ENCODE data around the gene SLC30A7. TPM values are rescaled to one million over a fixed set of nuclear protein-coding genes. Genes with fewer than 3 reads are reported as not detected.
A peak's percentile ranks its signal among the peaks of the same experiment; 100 is the strongest.

The SLC30A7 gene
- total and polyA plus RNA-seq, 2 of the 13 experiments (the other 11 are each of a cell fraction or from before 2014, with no cell fraction given) = 8.3 to 40.8 TPM

DNA sequence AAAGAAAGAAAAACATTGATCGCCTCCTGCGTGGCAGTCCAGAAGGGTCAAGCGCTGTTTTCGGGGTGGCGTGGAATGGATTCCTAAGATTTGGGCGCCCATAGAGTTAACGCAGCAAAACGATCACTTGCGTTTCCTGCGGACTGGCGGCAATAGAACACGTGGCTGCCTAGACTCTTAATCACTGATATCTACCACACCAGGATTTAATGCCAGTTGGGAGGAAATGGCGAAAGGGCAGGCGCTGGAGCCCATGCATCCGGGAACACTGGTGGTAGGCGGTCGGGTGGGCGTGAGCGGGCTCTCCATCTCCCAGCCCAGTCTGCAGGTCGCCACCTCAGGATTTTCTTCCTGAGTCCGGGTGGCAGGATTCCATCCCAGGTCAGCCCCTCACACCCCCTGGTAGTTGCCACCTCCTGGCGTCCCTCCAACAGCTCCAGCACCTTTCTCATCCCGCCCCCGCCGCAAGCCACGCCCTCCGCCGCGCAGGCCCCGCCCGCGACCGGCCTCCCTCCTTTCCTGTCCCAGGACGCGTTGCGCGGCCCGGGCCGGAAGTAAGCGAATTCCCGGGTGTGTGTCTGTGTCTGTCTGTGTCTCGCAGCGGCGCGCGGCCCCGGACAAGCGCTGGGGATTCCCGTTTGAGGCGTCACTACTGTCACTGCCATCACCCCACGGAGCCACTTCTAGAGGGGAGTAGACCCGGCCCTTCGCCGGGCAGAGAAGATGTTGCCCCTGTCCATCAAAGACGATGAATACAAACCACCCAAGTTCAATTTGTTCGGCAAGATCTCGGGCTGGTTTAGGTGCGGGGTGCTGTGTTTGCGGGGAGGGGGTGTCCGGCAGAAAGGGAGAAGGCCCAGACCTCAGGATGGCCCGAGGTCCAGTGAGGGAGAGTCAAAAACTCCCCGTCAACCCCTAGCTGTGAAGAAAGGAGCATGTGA is at the start of gene SLC30A7 (continued):
- TF ChIP-seq, protein P1, sequence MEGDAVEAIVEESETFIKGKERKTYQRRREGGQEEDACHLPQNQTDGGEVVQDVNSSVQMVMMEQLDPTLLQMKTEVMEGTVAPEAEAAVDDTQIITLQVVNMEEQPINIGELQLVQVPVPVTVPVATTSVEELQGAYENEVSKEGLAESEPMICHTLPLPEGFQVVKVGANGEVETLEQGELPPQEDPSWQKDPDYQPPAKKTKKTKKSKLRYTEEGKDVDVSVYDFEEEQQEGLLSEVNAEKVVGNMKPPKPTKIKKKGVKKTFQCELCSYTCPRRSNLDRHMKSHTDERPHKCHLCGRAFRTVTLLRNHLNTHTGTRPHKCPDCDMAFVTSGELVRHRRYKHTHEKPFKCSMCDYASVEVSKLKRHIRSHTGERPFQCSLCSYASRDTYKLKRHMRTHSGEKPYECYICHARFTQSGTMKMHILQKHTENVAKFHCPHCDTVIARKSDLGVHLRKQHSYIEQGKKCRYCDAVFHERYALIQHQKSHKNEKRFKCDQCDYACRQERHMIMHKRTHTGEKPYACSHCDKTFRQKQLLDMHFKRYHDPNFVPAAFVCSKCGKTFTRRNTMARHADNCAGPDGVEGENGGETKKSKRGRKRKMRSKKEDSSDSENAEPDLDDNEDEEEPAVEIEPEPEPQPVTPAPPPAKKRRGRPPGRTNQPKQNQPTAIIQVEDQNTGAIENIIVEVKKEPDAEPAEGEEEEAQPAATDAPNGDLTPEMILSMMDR (CRISPR knock-in tag; IDR thresholded peaks at IDR 0.05) = no peak
- TF ChIP-seq NAIF1 (CRISPR knock-in tag; IDR thresholded peaks at IDR 0.05; ENCODE audit: borderline replicate concordance) (no peak), GPN1 (CRISPR knock-in tag; IDR thresholded peaks at IDR 0.05; ENCODE audit: borderline replicate concordance) (no peak), ZNF350 (CRISPR knock-in tag; IDR thresholded peaks at IDR 0.05; ENCODE audit: borderline replicate concordance, low read depth) (peak; percentile 20; the same call in 1 of the 2 replicates), KDM1A (CRISPR knock-in tag; IDR thresholded peaks at IDR 0.05) (no peak), CAMTA2 (CRISPR knock-in tag; IDR thresholded peaks at IDR 0.05; ENCODE audit: borderline replicate concordance) (no peak), GLI4 (CRISPR knock-in tag; IDR thresholded peaks at IDR 0.05; ENCODE audit: borderline replicate concordance) (no peak), ZNF577 (CRISPR knock-in tag; IDR thresholded peaks at IDR 0.05; ENCODE audit: borderline replicate concordance, low read depth) (0 out of 2 replicates have a peak, but pooled peaks have one; percentile 36), MAF1 (CRISPR knock-in tag; IDR thresholded peaks at IDR 0.05; ENCODE audit: borderline replicate concordance) (no peak), ZFP62 (CRISPR knock-in tag; IDR thresholded peaks at IDR 0.05) (no peak), ZBTB8A (CRISPR knock-in tag; IDR thresholded peaks at IDR 0.05; ENCODE audit: borderline replicate concordance, low read depth) (no peak), ZNF850 (CRISPR knock-in tag; conservative IDR thresholded peaks at IDR 0.05) (no peak), ZNF572 (CRISPR knock-in tag; IDR thresholded peaks at IDR 0.05) (no peak), POLR2AphosphoS2 (IDR thresholded peaks at IDR 0.05; ENCODE audit: low read depth, low read length) (no peak), HDAC6 (IDR thresholded peaks at IDR 0.05; ENCODE audit: low read depth, low read length) (no peak), MIXL1 (CRISPR knock-in tag; IDR thresholded peaks at IDR 0.05) (no peak), YEATS4 (CRISPR knock-in tag; IDR thresholded peaks at IDR 0.05; ENCODE audit: borderline replicate concordance) (peak; percentile 59; the same call in 1 of the 2 replicates)
- TF ChIP-seq, protein P2, sequence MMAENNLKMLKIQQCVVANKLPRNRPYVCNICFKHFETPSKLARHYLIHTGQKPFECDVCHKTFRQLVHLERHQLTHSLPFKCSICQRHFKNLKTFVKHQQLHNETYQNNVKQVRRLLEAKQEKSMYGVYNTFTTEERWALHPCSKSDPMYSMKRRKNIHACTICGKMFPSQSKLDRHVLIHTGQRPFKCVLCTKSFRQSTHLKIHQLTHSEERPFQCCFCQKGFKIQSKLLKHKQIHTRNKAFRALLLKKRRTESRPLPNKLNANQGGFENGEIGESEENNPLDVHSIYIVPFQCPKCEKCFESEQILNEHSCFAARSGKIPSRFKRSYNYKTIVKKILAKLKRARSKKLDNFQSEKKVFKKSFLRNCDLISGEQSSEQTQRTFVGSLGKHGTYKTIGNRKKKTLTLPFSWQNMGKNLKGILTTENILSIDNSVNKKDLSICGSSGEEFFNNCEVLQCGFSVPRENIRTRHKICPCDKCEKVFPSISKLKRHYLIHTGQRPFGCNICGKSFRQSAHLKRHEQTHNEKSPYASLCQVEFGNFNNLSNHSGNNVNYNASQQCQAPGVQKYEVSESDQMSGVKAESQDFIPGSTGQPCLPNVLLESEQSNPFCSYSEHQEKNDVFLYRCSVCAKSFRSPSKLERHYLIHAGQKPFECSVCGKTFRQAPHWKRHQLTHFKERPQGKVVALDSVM (CRISPR knock-in tag; IDR thresholded peaks at IDR 0.05) = no peak
- TF ChIP-seq, protein P3, sequence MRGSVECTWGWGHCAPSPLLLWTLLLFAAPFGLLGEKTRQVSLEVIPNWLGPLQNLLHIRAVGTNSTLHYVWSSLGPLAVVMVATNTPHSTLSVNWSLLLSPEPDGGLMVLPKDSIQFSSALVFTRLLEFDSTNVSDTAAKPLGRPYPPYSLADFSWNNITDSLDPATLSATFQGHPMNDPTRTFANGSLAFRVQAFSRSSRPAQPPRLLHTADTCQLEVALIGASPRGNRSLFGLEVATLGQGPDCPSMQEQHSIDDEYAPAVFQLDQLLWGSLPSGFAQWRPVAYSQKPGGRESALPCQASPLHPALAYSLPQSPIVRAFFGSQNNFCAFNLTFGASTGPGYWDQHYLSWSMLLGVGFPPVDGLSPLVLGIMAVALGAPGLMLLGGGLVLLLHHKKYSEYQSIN (CRISPR knock-in tag; IDR thresholded peaks at IDR 0.05; ENCODE audit: borderline replicate concordance) = no peak
- TF ChIP-seq, protein P4, sequence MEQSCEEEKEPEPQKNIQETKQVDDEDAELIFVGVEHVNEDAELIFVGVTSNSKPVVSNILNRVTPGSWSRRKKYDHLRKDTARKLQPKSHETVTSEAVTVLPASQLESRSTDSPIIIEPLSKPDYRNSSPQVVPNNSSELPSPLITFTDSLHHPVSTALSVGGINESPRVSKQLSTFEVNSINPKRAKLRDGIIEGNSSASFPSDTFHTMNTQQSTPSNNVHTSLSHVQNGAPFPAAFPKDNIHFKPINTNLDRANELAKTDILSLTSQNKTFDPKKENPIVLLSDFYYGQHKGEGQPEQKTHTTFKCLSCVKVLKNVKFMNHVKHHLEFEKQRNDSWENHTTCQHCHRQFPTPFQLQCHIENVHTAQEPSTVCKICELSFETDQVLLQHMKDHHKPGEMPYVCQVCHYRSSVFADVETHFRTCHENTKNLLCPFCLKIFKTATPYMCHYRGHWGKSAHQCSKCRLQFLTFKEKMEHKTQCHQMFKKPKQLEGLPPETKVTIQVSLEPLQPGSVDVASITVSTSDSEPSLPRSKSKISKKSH (CRISPR knock-in tag; IDR thresholded peaks at IDR 0.05; ENCODE audit: borderline replicate concordance) = no peak
